GM21423 (cell line): Measurements from ENCODE around the gene CTNND2.

Experiments
- ATAC-seq: cut with Tn5 transposase; IDR thresholded peaks from one replicate; pipeline ENCODE4 v1.9.1; 2021; ENCODE audit warnings: mild to moderate bottlenecking, moderate library complexity; ENCODE audit not compliant: unreplicated experiment

CTNND2 gene

DNA sequence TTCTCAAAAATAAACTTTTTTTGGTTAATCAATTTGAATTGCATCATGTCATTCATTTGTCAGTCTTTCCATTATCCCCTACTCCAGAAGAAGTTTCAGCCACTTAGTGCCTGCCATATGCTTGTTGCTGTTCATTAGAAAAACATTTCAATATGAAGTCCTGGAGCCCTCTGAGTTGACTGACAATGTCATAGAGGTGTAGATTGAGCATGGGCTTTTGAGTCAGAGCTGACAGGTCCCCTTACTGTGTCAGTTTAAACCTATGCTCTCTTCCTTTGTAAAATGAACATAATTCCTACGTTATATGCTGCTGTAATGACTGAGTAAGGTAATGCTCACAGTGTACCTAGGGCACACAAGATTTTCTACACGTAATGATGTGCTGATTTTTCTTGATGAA, 114.0 kb downstream of the CTNND2 start:
- ATAC-seq: no peak

DNA sequence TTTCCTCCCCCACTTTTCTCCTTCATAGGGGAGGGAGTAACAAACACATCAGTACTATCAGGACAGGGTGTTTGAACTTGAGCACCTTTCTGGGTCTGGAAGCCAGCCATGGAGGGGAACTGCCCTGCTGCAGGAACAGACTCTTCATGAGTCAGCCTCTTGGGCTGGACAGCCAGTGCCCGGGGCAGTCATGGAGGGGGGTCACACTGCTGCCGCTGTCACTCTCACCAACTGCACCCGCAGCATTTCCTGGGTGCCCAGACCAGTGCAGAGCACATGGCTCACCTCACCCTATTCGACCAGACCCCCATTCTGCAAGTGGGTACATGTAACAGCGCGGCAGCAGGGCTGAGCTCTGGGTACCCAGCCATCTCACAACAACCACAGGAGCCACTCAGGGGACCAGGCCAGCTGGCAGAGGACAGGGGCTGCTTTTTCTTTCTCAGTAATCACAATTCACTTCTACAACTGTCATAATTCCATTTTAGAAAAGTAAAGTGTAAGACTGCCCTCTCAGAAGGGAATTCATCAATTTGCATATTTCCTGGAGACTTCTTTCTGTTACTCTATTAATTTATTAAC, 118.4 kb downstream of the CTNND2 start:
- no peak for ATAC-seq

DNA sequence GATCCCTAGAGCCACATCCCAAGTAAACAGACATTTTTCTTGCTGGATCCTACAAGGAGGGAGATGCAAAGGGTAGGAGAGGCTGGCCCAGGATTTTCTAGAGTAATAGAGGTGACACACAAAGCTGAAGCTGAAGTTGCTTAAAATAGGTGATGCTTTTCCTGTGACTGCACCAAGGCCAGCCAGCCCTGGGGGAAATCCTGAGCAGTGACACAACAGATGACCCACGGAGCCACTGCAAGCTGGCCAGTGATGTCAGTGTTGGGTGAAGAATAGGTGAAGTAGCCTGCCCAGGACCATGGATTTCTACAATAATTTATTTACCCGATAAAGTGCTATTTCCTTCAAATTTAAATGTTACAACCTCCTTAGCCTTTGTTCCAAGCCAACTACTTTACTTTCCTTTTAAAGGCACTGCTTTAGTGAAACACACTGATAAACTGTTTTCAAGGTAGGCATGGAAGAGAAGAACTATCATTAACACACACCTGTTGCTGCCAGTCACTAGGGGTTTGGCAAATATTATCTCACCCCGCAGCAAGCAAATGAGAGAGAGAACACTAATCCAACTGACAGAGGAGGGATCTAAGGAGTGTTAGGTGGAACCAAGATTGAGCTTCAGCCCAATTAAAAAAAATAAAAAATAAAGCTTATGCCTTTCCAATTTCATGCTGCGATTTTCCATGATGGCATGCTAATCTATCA, 123.5 kb downstream of the CTNND2 start:
- ATAC-seq: no peak

DNA sequence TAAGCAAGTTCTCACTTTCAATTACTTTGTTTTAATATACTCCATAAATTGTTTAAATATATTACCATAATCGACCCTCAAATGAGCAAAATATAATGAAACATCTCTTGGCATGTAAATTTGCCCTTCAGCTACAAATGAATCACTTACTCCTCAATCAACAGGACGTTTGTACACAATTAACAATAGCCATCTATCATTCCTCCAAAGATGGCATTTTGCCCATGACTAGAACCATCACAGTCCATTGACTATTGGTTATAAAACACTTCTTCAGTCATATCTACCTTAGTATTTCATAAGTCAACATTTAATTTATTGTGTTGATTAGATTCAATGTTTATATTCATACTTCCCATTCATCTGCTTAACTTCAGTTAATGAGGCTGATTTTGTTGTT, 127.2 kb downstream of the CTNND2 start:
- ATAC-seq: no peak

DNA sequence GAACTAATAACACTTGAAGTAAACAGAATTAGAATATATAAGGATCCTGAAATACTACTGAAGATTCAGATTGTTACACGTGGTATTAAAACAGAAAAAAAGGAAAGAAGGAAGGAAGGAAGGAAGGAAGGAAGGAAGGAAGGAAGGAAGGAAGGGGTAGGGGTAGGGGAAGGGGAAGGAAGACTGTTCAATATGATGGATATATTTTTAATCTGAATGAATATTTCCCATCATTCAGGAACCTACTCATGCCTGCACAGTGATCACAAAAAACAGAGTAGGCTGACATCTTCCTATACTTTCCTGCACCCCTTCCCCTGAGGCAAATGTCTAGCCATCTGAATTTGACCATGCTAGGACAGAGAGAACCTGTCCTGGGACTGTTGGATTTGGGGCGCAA, 133.9 kb downstream of the CTNND2 start:
- ATAC-seq: no peak

DNA sequence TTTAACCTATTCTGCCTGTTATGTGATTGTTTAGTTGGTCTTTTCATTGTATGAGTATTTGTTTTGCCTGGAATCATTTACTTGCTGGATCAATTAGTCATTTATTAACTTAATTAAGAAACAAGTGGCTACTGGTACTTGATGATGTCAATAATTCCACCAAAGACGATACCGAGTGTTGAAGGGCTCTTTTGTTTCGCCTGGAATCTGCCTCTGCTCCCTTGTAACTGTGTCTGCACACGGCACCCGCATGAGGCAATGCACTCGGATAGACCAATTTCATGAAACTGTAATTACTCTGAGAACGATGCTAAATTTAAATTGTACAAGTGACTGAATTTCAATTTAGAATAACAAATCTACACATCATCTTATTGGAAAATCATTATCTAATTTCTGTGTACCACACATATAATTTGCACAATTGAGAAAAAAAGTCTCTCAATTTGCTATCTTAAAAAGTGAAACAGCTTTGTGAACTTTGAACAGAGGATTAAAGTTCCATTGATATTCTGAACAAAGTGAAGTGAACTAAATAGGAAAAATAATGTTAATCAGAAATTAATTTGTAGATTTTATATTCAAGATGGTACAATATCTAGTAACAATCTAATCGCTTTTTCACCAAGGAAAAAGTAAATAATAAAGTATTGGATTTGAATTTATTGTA, 143.2 kb downstream of the CTNND2 start:
- no peak for ATAC-seq

DNA sequence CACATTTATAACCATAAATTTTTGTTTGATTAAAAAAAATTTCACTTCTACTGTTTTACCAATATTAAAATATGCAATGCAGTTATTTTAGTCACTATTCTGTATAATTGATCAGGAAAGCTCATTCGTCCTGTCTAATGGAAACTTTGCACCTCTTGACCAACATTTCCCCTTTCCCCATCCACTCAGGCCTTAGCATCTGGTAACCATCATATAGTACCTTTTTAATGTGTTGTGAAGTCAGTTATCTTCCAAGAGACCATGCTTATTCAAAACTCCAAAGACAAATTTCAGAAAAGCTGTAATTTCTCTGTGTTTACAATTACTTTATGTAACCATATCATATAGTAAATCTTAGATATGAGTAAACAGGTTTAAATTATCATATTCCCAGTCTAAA, 145.9 kb downstream of the CTNND2 start:
- ATAC-seq: no peak

DNA sequence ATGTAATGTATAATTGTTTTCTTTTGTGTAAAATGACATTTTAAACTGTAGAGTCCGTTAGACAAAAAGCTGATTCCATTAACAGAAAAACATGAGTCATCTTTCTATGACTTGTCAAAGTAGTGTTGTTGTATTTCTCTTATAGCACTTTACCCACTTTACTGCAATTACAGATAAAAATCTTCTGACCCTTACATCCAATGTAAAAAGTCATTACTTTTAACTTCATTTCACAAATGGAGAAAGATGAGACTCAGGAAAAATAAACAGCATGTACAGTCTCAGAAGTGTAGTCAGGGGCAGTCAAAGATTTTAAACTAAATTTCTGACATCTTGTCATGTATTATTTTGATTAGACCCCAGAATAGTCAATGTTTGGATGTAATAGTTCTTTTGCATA, 146.6 kb downstream of the CTNND2 start:
- ATAC-seq: no peak

DNA sequence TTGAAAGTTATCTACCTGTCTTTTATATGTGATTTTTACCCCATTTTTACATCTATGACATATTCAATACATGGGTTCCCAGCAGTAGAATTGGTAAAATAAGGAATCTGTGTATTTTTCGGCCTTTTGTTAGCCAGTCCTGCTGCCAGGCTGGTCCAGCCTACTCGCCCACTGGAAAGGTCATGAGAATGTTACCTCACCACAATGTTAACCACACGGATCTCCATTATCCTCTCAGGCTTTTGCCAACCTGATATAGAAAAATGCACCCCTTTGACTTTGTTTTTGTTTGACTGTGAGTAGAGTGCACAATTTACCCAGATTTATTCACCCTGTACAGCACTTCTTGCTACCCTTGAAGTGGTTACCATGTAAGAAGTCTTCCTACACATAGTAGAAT, 167.2 kb downstream of the CTNND2 start:
- ATAC-seq: no peak

DNA sequence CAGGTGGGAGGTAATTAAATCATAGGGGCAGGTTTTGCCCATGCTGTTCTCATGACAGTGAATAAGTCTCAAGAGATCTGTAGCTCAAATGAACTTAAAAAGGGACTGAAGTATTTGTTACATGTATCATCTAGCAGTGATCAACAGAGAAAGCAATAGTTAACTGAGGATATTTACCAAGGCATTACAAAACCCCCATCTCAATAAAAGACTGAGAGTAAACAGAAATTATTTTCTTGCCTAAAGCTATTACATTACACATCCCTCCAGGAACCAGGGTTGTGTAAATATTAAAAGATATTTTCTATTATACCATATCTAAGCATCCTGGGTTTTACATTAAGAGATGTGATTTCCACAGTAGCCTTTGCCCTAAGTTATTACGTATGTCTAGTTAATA, 169.9 kb downstream of the CTNND2 start:
- no peak for ATAC-seq

DNA sequence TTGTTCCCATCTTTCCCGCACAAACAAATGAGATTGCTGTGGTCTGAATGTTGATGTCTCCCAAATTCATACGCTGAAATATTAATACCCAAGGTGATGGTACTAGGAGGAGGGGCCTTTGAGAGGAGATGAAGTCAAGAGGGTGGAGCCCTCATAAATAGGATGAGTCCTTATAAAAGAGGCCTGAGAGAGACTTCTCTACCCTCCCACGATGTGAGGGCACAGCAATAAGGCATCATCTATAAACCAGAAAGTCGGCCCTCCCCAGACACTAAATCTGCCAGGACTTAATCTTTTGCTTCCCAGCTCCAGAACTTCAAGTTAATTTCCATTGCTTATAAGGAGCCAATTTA, 170.4 kb downstream of the CTNND2 start:
- no peak for ATAC-seq

DNA sequence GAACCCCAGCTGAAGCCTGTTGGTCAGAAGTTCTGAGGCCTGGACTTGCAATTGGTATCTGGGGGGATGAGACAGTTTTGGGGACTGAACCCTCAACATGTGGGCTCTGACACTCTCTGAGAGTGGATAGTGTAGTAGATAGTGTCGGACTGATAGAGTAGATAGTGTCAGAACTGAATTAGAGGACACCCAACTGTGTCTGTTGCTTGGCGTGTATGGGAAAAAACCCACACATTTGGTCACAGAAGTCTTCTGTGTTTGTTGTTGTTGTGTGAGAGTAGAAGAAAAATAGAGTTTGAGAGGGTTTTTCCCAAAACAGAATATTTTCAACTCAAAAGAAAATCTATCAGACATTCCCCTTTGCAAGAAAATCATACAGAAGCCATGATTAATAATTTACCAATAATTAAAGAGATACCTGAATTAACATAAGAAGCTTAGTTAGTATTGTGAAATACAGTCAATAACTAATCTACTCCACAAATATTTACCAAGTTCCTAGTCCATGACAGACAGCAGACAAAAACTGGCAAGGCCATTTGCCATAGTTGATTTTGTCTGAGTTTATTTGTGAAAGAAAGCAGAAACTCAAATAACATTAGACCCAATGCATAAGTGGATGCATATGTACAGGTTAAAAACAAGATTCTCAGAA, 170.9 kb downstream of the CTNND2 start:
- no peak for ATAC-seq

DNA sequence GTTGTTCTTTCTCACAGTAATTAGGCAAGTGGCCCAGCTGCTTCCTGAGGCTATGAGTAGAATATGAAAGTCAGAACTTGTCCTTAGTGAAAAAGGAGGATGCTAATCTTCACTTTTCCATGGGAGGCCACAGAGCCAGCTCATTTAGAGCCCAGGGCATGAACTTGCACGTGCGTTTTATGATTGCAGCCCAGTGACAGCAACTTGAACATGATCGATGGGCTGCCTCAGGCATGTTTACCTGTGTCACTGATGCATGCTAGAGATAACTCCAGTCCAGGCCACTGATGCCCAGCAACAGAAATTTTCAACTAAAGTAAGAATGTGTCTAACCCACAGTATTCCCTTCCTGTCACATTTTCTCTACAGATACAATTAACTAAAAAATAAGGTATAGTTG, 179.3 kb downstream of the CTNND2 start:
- ATAC-seq: no peak

DNA sequence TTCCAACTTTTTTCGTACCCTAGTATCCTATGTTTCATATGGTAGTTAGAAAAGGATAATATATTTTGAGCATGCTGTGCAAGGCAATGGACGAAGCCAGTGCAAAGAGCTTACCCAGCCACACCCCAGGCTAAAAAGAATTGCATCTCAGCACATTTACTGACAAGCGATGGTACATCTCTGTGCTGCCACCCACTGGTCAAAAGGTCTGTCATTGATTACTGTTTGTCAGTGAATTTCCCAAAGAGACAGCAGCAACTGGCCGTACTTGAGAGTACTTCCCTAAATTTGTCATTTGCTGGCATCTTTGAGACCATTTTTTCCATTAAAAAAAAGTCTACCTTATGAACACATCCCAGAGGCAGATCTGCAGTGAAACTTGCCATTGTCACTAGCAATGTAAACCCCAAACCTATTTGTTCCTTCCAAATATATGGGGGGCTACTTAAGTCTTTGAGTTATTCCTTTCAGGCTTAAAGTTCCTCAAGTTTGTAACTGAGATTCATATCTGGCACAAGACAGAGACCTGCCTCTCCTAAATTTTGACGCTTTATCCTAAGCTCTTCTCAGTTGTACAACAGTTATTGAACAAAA, 184.3 kb downstream of the CTNND2 start:
- no peak for ATAC-seq

DNA sequence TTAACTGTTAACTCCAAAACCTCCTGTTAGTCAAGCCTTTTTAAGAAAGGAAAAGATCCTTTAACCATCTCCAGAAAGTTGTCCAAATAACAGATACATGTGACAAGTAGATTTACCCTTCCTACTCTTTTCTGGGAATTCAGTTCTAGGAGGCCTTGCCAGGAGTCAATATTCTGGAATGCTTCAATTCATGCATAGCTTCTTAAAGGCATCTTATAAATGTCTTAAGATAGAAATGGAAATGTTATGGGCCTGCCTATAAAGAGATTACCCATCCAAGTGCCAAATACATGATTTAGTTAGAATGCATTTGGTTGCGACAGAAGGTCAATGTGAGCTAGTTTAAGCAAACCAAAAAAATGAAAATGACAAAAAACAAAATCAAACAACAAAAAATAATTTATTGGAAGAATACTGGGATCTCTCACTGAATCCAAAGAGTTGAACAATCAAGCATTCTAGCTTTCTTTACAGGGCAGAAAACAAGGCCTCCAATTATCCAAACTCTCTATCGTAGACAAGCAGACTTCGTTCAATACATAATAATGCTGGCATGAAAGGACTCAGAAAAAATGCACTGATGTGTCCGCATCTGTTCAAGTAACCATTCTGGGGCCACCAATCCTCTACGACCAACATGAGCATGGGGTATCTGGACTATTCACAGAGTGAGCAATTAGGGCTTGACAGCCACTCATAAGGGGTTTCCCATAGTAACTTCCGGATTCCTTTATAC, 188.6 kb downstream of the CTNND2 start:
- ATAC-seq: no peak

DNA sequence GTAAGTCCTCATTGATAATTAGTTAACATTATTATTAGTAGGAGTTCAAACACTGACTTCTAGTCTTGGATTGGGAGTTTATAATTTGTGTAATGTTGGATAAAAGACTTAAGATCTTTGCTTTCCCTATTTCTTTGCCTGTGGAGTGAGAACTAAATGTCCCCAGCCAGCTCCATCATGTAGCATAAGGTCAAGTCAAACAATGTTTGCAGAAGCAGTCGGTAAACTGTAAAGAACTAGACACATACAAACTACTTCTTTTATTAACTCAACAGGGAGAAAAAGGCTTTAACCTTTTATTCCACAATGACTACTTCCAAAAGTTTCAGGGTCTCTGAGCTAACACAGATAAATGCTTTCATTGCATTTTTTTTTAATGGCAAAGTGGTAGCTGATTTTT, 192.3 kb downstream of the CTNND2 start:
- ATAC-seq: no peak

DNA sequence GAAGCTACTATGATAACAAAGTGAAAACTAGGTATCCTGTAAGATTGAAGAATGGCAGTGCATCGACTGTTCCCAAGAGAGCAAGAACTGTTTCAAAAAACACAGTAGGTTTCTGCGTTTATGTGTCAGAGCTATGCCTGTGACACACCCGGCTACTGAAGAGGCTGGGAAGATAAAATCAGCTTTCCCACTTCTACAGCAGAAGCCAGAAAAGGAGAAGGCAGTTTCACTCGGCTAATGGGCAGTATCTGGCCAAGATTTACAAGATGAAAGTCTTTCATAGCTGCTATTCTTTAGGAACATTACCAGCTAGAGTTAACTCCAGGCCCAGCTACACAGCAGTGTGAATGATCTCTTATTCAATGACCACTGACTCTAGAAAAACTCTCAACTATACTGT, 195.2 kb downstream of the CTNND2 start:
- no peak for ATAC-seq

DNA sequence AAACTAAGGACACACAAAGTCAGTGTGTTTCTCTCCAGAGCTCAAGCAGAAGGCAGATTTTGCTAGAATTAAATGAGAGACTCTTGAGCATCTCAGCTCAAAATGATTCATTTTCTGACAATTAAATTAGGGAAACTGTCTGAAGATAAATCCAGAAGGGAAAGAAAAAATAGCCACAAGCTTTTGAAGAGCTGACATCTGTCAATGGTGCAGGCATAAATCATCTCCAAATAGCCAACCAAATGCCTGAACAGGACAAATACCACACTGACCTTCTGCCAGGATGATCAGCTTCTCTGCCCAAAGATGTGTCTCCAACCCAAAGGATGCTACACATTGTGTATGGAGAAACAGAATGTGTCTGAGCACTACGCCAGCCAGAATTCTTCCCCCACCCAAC, 199.3 kb downstream of the CTNND2 start:
- no peak for ATAC-seq

DNA sequence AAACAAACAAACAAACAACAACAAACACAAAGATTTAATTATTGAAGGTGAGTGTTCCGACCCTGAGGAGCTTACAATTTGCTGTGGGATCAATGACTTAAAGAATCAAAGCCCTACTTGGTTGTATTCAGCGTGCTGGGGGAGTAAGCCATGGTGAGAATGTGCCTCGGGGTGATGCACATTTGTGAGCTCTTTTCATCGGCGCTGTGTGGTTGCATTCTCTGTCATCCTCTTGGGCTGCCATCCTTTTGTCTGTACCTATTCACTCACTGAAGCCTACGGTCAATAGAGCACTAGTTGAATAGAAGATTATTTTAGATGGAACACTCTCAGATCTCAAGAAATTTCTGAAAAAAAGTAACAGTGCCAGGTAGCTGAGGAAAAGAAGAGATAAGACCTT, 203.9 kb downstream of the CTNND2 start:
- ATAC-seq: no peak

DNA sequence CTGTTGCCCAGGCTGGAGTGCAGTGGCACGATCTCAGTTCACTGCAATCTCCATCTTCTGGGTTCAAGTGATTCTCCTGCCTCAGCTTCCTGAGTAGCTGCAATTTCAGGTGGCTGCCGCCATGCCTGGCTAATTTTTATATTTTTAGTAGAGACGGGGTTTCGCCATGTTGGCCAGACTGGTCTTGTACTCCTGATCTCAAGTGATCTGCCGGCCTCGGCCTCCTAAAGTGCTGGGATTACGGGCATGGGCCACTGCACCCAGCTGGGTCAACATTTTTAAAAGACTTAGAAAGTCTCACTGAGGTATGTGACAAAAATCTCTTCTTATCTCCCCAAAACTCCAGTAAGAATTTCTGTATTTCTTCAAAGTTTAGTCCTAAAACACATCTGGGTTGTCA, 211.6 kb downstream of the CTNND2 start:
- ATAC-seq: no peak

DNA sequence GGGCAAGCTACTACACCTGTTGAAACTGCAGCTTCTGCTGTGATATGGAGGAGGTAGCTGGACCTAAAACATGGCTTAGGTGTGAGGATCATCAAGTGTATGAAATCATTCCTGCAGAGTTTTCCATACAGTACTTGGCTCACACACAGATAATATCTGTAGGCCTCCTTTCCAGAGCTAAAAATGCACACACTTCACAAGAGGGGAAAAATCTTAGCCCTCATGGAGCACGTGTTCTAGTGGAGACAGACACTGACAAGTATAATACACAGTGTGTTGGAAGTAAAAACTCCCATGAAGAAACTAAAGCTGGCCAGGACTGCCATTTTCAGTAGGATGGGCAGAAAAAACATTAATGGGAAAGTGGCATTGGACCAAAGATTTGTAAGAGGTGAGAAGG, 216.7 kb downstream of the CTNND2 start:
- ATAC-seq: no peak
